Motor neuron (in vitro differentiated cells): ENCODE results near the gene SLC38A1. TPM values are rescaled to one million over a fixed set of nuclear protein-coding genes. Genes with fewer than 3 reads are reported as not detected.

ENCODE experiments used
- ATAC-seq, 8 experiments: fragments of 200-7000 bp; cut with Tn5 transposase; replicated peaks in 6 of 8; 2 replicates each; pipeline ENCODE4 v1.8.0; 2021; ENCODE audit warnings: mild to moderate bottlenecking in 8 of 8, moderate library complexity in 8 of 8
- H3K27ac ChIP-seq, 2 donors: fragments of 250-450 bp; sonication (Bioruptor Pico); 2 replicates each; pipeline ENCODE4 v1.9.0; 2021; ENCODE audit warnings: antibody characterized with exemption in 2 of 2, mild to moderate bottlenecking in 2 of 2, moderate library complexity in 1 of 2
- H3K4me1 ChIP-seq, 2 donors: fragments of 250-450 bp; sonication (Bioruptor Pico); replicated peaks in 1 of 2; 2 replicates each; pipeline ENCODE4 v1.6.1; 2021; ENCODE audit warnings: antibody characterized with exemption in 2 of 2, mild to moderate bottlenecking in 2 of 2, moderate library complexity in 1 of 2
- H3K4me3 ChIP-seq, 5 donors: fragments of 250-450 bp; sonication (Bioruptor Pico); 2 replicates each; pipeline ENCODE4 v1.9.0; 2021; ENCODE audit warnings: antibody characterized with exemption in 5 of 5, mild to moderate bottlenecking in 5 of 5, moderate library complexity in 4 of 5
- WGBS, 10 experiments: fragments of 450-650 bp; shearing (Covaris generic); methylation state at CpG; one replicate each; pipeline ENCODE4 v1.0.0; 2022; 5-methylcytosine and 5-hydroxymethylcytosine counted together
- in situ Hi-C, 9 experiments: fragments of 400-800 bp; cut with MboI; loops; one replicate each; pipeline ENCODE4 v1.15.0; 2021; ENCODE audit warnings: low sequenced_read_pairs in 9 of 9, low pct_unique_long_range_greater_than_20kb in 2 of 9; ENCODE audit not compliant: unreplicated experiment in 9 of 9
- total RNA-seq, 8 experiments: library from RNA; unstranded; fragments of 300-600 nt; gene quantifications; 2 replicates each; pipeline versions ENCODE4 v1.2.3 to v1.2.4, GENCODE V29; 2022

SLC38A1 gene
- total RNA-seq, 8 experiments from 2014 or later = 49.9 to 126 (median 83.0) TPM

DNA sequence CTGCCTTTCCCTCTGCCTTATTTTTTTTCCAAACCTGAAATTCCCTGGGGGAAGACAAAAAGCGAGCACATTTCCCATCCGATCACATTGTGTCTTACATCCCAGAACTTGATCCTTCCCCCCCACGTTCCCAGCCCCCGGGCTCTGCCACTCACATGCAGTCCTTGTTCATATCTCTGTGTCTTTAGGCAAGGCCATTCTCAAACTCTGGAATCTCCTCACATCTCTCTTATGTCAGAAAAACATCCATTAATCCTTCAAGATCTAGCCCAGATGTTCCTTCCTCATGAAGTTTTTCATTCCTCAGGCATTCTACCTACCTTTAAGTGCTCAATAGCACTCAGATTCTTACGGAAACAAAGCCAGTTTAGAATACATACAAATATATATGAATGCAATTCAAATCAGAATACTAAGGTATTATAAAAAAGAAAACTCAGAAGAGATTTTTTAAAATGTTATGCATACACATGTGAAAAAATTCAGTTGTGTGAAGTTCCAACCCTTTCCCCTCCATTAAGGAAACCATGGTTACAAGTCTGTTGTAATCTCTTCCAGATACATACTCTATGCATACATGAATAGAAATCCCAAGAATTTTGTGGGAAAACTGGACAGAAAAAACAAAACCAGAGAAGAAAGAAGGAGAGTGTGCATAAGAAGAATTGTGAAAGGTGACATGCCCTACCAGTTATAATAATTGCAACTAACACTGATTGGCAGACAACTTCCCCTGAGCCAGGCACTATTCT lies 120.3 kb downstream of the SLC38A1 start:
- Histone ChIP-seq H3K27ac (no peak overlapping the region), H3K4me1 (peaks cover 0 to 3% of the 10 kb centered on the region in 2 donors), H3K4me3 (no peak overlapping the region)
- in situ Hi-C loops = no loop called here
- 33 to 100% (median 84%) methylated on average over 1 to 5 of the region's 5 CpGs; no CpG with 5 or more reads in 1 of the 10 experiments for WGBS, 10 experiments
- peak in 3 of 8 experiments; percentile 28 to 78 (median 54) for ATAC-seq

- in situ Hi-C loops = no loop called here
- WGBS, 10 experiments = 50 to 100% (median 91%) methylated on average over 1 to 3 of the region's 3 CpGs
- Histone ChIP-seq H3K4me3 (no peak overlapping the region), H3K27ac (no peak overlapping the region), H3K4me1 (peaks cover 0 to 3% of the 10 kb centered on the region in 2 donors)
- ATAC-seq = no peak
Measured at GRCh38 chr12:46147144-46147543, 121.7 kb downstream of the SLC38A1 start.

GRCh38 chr12:46145881-46146280 lies 123.0 kb downstream of the SLC38A1 start:
- peaks cover 0 to 3% of the 10 kb centered on the region in 2 donors for H3K4me1 ChIP-seq
- ATAC-seq = no peak

DNA sequence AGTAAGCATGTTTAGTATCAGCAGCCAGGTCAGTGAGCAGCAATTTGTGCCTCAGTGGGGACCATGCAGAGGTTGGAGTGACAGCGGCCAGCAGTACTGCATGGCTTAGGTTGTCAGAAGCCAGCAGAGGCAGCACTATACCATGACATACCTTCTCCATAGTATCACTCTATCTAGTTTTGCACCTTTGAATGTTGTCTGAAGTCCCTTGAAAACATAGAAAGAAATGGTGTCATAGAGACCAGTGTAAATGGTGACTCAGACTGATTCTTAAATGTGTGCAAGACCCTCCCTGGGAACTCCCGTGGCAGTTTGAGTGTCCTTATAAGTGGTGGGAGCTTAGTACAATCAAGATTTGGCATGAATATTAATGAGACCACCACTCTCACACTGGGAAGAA lies 124.4 kb downstream of the SLC38A1 start:
- 33 to 100% (median 78%) methylated on average over 1 to 2 of the region's 2 CpGs; no CpG with 5 or more reads in 5 of the 10 experiments for WGBS, 10 experiments
- H3K4me1 ChIP-seq = peaks cover 0 to 3% of the 10 kb centered on the region in 2 donors
- H3K27ac ChIP-seq = no peak overlapping the region
- H3K4me3 ChIP-seq = no peak overlapping the region
- in situ Hi-C loops = no loop called here
- ATAC-seq = no peak

More at GRCh38 chr12:46145881-46146280, 123.0 kb downstream of the SLC38A1 start:
- in situ Hi-C loops = no loop called here
- H3K27ac ChIP-seq = no peak overlapping the region
- 51 to 100% (median 76%) methylated on average over 1 to 5 of the region's 5 CpGs; no CpG with 5 or more reads in 3 of the 10 experiments for WGBS, 10 experiments
- no peak overlapping the region for H3K4me3 ChIP-seq

DNA sequence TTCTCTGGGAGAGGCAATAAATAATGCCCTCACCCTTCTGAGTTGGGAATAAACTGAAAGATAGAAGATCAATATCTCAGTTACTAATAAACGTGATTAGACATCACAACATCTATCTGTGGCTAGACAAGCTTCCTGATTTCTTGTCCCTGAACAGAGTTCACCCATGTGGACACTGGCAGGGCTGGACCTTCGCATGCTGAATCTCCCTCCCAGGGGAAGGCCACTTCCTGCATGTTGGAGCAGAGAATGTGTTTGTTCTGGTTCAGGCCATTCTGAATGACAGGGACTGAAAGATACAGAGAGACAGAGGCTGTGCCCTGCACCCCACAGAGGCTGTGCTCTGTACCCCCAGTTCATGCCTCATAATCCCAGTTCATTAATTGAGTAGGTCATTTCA lies 132.6 kb downstream of the SLC38A1 start:
- ATAC-seq = peak in 1 of 8 experiments; percentile 65
- 0 to 83% (median 80%) methylated on average over 1 to 2 of the region's 2 CpGs; no CpG with 5 or more reads in 3 of the 10 experiments for WGBS, 10 experiments
- Histone ChIP-seq H3K4me3 (no peak overlapping the region), H3K27ac (no peak overlapping the region), H3K4me1 (no peaks in the 10 kb centered on the region)
- in situ Hi-C loops = no loop called here

DNA sequence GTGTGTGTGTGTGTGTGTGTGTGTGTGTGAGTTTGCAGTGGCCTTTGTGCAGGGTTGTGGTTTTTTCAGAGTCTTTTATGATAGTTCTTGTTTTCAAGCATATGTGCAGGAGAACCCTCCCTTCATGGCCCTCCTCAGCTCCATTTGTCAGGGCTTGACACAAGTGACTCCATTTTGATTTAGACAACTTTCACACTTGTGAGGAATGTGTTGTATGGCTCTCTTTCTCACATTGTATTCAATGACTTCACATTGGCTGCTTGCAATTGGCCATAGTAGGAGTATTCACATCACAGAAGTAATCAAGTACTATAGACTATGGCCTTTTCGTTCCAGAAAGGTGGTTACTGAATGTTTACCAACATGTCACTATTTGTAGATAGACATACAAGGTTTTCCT lies 133.1 kb downstream of the SLC38A1 start:
- ATAC-seq = no peak
- in situ Hi-C loops = no loop called here
- Histone ChIP-seq H3K27ac (no peak overlapping the region), H3K4me3 (no peak overlapping the region), H3K4me1 (no peaks in the 10 kb centered on the region)
- 55 to 100% (median 100%) methylated on average over 1 of the region's 1 CpG; no CpG with 5 or more reads in 4 of the 10 experiments for WGBS, 10 experiments

GRCh38 chr12:46134852-46135251 lies 134.0 kb downstream of the SLC38A1 start:
- H3K4me1 ChIP-seq = no peaks in the 10 kb centered on the region
- no peak for ATAC-seq
- no peak overlapping the region for H3K27ac ChIP-seq
- in situ Hi-C loops = no loop called here
- H3K4me3 ChIP-seq = no peak overlapping the region

- Histone ChIP-seq H3K4me1 (no peaks in the 10 kb centered on the region), H3K4me3 (no peak overlapping the region), H3K27ac (no peak overlapping the region)
- in situ Hi-C loops = no loop called here
- no peak for ATAC-seq
- 48 to 100% (median 76%) methylated on average over 1 to 2 of the region's 2 CpGs; no CpG with 5 or more reads in 1 of the 10 experiments for WGBS, 10 experiments
Measured at GRCh38 chr12:46134205-46134811, 134.5 kb downstream of the SLC38A1 start.

DNA sequence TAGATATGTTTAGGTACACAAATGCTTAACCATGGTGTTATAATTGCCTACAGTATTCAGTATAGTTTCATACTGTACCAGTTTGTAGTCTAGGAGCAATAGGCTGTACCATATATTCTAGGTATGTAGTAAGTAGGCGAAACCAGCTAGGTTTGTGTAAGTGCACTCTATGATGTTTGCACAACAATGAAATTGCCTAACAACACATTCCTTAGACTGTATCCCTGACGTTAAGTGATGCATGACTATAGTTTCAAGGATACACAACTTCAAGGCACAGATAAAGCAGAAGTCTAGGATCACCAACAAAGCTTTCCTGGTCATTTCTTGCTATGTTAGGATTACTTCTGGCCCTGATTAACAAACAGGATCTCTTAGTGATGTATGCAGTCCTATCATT lies 135.1 kb downstream of the SLC38A1 start:
- in situ Hi-C loops = no loop called here
- whole genome bisulfite sequencing, 10 experiments = 0 to 100% (median 40%) methylated on average over 1 to 2 of the region's 2 CpGs; no CpG with 5 or more reads in 3 of the 10 experiments
- Histone ChIP-seq H3K4me1 (no peaks in the 10 kb centered on the region), H3K4me3 (no peak overlapping the region), H3K27ac (no peak overlapping the region)
- ATAC-seq = no peak

Other genes with a start within 250 kb of the SLC38A1 start
- gene SLC38A2, start 103.7 kb upstream of the SLC38A1 start, total RNA-seq = 100 to 1,000 TPM in 4 of 8 experiments, 10 to 100 TPM in 4; 67.2 to 381 (median 117) TPM